ENCODE results near the gene TCHP.

GRCh38 chr12:109927622-109928021 is 27.5 kb downstream of the TCHP start:
- TF ChIP-seq CTCF (IDR thresholded peaks at IDR 0.05) (peak in 3 of 5 experiments; percentile 17 to 43 (median 38)), POLR2A (IDR thresholded peaks at IDR 0.05) (no peak)
